GM12878 (cell line): Measurements from ENCODE around the gene PNPLA4. TPM values are rescaled to one million over a fixed set of nuclear protein-coding genes. Genes with fewer than 3 reads are reported as not detected.

Experiments
- ATAC-seq: fragments of 200-7000 bp; cut with Tn5 transposase; 3 replicates; pipeline ENCODE4 v1.9.1; 2020; ENCODE audit warnings: mild to moderate bottlenecking, moderate library complexity
- BruUV-seq: library from RNA; stranded (reverse); fragments of 400-500 nt; replicated peaks from 2 replicates; lab custom pipeline; 2021; lab: Mats Ljungman, UMichigan
- CTCF ChIA-PET: fragments of 300-600 bp; sonication (Branson Sonifier 250); formaldehyde crosslinking; extraction: SDS; loops from one replicate; lab custom pipeline; 2021; ENCODE audit warnings: inconsistent platforms; lab: Yijun Ruan, JAX
- POLR2A ChIA-PET: fragments of 350-600 bp; formaldehyde crosslinking; extraction: SDS; loops from one replicate; lab custom pipeline; 2021; ENCODE audit warnings: inconsistent platforms; lab: Charles Lee
- RAD21 ChIA-PET: fragments of 300-600 bp; sonication (Branson Sonifier 250); formaldehyde crosslinking; loops from one replicate; lab custom pipeline; 2023; ENCODE audit warnings: antibody characterized with exemption; ENCODE audit not compliant: unreplicated experiment; lab: Charles Lee
- SMC1A ChIA-PET: fragments of 300-600 bp; sonication (Branson Sonifier 250); formaldehyde crosslinking; loops from one replicate; lab custom pipeline; 2023; ENCODE audit not compliant: unreplicated experiment, uncharacterized antibody; lab: Charles Lee
- DNase-seq: peaks from one replicate; pipeline ENCODE4 v3.0.0-alpha.2; 2011; ENCODE audit warnings: low read depth, low spot score
- FAIRE-seq: peaks from 3 replicates; lab custom pipeline; 2011; peaks lifted over from hg19 to GRCh38; lab: Jason Lieb, UNC
- H2AFZ ChIP-seq: 2 replicates; pipeline ENCODE4 v1.6.0; 2011; ENCODE audit warnings: low read depth, low read length, control low read depth; ENCODE audit not compliant: control insufficient read depth
- H3K27ac ChIP-seq: 2 replicates; pipeline ENCODE4 v1.5.1; 2011; ENCODE audit warnings: control low read depth; ENCODE audit not compliant: control insufficient read depth, insufficient read depth
- H3K27me3 ChIP-seq, 2 experiments: replicated peaks in 1 of 2; 2 replicates each; pipeline versions ENCODE4 v1.6.0 to v1.6.1; 2011; ENCODE audit warnings: low read length in 1 of 2; ENCODE audit not compliant: control insufficient read depth in 2 of 2, insufficient read depth in 2 of 2
- H3K36me3 ChIP-seq, 2 experiments: 2 replicates each; pipeline ENCODE4 v1.5.1; 2011; ENCODE audit warnings: low read length in 1 of 2; ENCODE audit not compliant: control insufficient read depth in 2 of 2, insufficient read depth in 2 of 2
- H3K4me1 ChIP-seq: 2 replicates; pipeline ENCODE4 v1.6.1; 2011; ENCODE audit warnings: mild to moderate bottlenecking, low read length, moderate library complexity, mixed read lengths; ENCODE audit not compliant: control insufficient read depth, insufficient read depth
- H3K4me2 ChIP-seq: 2 replicates; pipeline ENCODE4 v1.6.0; 2011; ENCODE audit warnings: control low read depth; ENCODE audit not compliant: control insufficient read depth, insufficient read depth
- H3K4me3 ChIP-seq: fragments of 200-600 bp; sonication (generic); 2 replicates; pipeline ENCODE4 v1.5.1; 2016
- H3K79me2 ChIP-seq: 2 replicates; pipeline ENCODE4 v1.6.0; 2011; ENCODE audit warnings: low read length; ENCODE audit not compliant: control insufficient read depth, insufficient read depth
- H3K9ac ChIP-seq: 2 replicates; pipeline ENCODE4 v1.8.0; 2011; ENCODE audit warnings: low read length, control low read depth, mixed read lengths; ENCODE audit not compliant: control insufficient read depth, insufficient read depth
- H3K9me3 ChIP-seq: replicated peaks from 3 replicates; pipeline ENCODE4 v1.5.1; 2011; ENCODE audit warnings: mild to moderate bottlenecking, low read length; ENCODE audit not compliant: control insufficient read depth, insufficient read depth
- H4K20me1 ChIP-seq: 2 replicates; pipeline ENCODE4 v1.6.0; 2011; ENCODE audit not compliant: control insufficient read depth, insufficient read depth
- CHD2 ChIP-seq: IDR thresholded peaks from 2 replicates; pipeline ENCODE4 v1.6.1; 2011; ENCODE audit warnings: low read depth, low read length, improper control_type of control experiment, borderline replicate concordance
- CREB1 ChIP-seq: IDR thresholded peaks from 2 replicates; pipeline ENCODE4 v1.6.1; 2012; ENCODE audit warnings: low read depth, mild to moderate bottlenecking, inconsistent platforms
- DPF2 ChIP-seq: fragments of 450-650 bp; IDR thresholded peaks from 2 replicates; pipeline ENCODE4 v1.6.1; 2017; ENCODE audit warnings: mild to moderate bottlenecking
- GABPA ChIP-seq: IDR thresholded peaks from 2 replicates; pipeline ENCODE4 v1.6.1; 2014; ENCODE audit warnings: antibody characterized with exemption, low read depth, mild to moderate bottlenecking, inconsistent platforms
- HDGF ChIP-seq: fragments of 450-650 bp; IDR thresholded peaks from 2 replicates; pipeline ENCODE4 v1.6.1; 2016; ENCODE audit warnings: antibody characterized with exemption
- MYC ChIP-seq: IDR thresholded peaks from 2 replicates; pipeline ENCODE4 v1.6.1; 2011; ENCODE audit warnings: mild to moderate bottlenecking, low read length, moderate library complexity, inconsistent platforms; ENCODE audit not compliant: insufficient read depth, insufficient replicate concordance, insufficient read length, severe bottlenecking
- NBN ChIP-seq: fragments of 450-650 bp; IDR thresholded peaks from 2 replicates; pipeline ENCODE4 v1.6.1; 2016
- PAX5 ChIP-seq: IDR thresholded peaks from 2 replicates; pipeline ENCODE4 v1.6.1; 2011; ENCODE audit warnings: low read depth, low read length, borderline replicate concordance
- PML ChIP-seq: IDR thresholded peaks from 2 replicates; pipeline ENCODE4 v1.6.1; 2012; ENCODE audit warnings: low read length, inconsistent platforms
- SMARCA5 ChIP-seq: fragments of 450-650 bp; IDR thresholded peaks from 2 replicates; pipeline ENCODE4 v1.6.1; 2017; ENCODE audit warnings: mild to moderate bottlenecking
- SMC3 ChIP-seq: IDR thresholded peaks from 2 replicates; pipeline ENCODE4 v1.6.1; 2011; ENCODE audit warnings: low read length, improper control_type of control experiment, borderline replicate concordance
- SPI1 ChIP-seq: IDR thresholded peaks from 2 replicates; pipeline ENCODE4 v1.6.1; 2011; ENCODE audit warnings: low read depth, mild to moderate bottlenecking, low read length, moderate library complexity, borderline replicate concordance; ENCODE audit not compliant: insufficient read depth
- WGBS: methylation state at CpG from one replicate; pipeline ENCODE4 v1.1.6; 2016; ENCODE audit warnings: low lambda C conversion rate; ENCODE audit not compliant: insufficient replicate concordance, insufficient coverage; ENCODE audit errors: missing lambda C conversion rate; 5-methylcytosine and 5-hydroxymethylcytosine counted together
- in situ Hi-C: fragments of 300-500 bp; cut with MboI; formaldehyde crosslinking; loops from 9 replicates; pipeline ENCODE4 v1.14.3; 2018; ENCODE audit warnings: mixed read lengths
- intact Hi-C: fragments of 100-400 bp; cut with micrococcal nuclease; formaldehyde crosslinking; loops from one replicate; pipeline ENCODE4 v1.14.2; 2022; ENCODE audit not compliant: unreplicated experiment
- polyA plus RNA-seq, 11 experiments: library from polyadenylated mRNA; depleted of rRNA in 4 of 11; unstranded in 6 of 11; stranded (reverse) in 5 of 11; fragments of >200 nt; fragmentation: Nextera tagmentation in 4 of 11; fragmentation: Illumina TruSeq in 1 of 11; extraction: Ambion mirVana in 4 of 11; extraction: Trizol in 1 of 11; gene quantifications; 1 replicate in 1 of 11; 2 replicates in 10 of 11; pipeline versions ENCODE4 v1.2.1 to v1.2.3, GENCODE V29; 2011 to 2016; ENCODE audit warnings: inconsistent platforms in 2 of 11, missing spikeins in 2 of 11, low read depth in 1 of 11
- total RNA-seq, 4 experiments: library from RNA; depleted of rRNA in 3 of 4; stranded (reverse); fragments of >200 nt in 3 of 4; fragmentation: Illumina TruSeq in 1 of 4; extraction: Trizol in 1 of 4; gene quantifications; 2 replicates each; pipeline versions ENCODE4 v1.2.1 to v1.2.3, GENCODE V29; 2013 to 2021
- TF ChIP-seq, protein P1 (sequence below): fragments of 150-350 bp; IDR thresholded peaks from 2 replicates; pipeline ENCODE4 v1.6.1; 2014; ENCODE audit warnings: mild to moderate bottlenecking, low read depth, low read length
- TF ChIP-seq, protein P2 (sequence below), 3 experiments: IDR thresholded peaks in 2 of 3; conservative IDR thresholded peaks in 1 of 3; 2 replicates each; pipeline ENCODE4 v1.5.1; 2011; ENCODE audit warnings: low read depth in 3 of 3, low read length in 3 of 3, mild to moderate bottlenecking in 3 of 3, control low read depth in 2 of 3, moderate library complexity in 2 of 3, inconsistent platforms in 1 of 3, mixed read lengths in 1 of 3; ENCODE audit not compliant: control insufficient read depth in 2 of 3, insufficient read depth in 1 of 3; ENCODE audit errors: extremely low read depth in 1 of 3
- TF ChIP-seq, protein P3 (sequence below): IDR thresholded peaks from 2 replicates; pipeline ENCODE4 v1.6.1; 2011; ENCODE audit warnings: borderline replicate concordance, low read depth, mild to moderate bottlenecking, moderate library complexity, low read length; ENCODE audit not compliant: insufficient read depth, poor library complexity, severe bottlenecking
- TF ChIP-seq, protein P4 (sequence below): fragments of 450-650 bp; IDR thresholded peaks from 2 replicates; pipeline ENCODE4 v1.6.1; 2016; ENCODE audit warnings: mild to moderate bottlenecking

The PNPLA4 gene
- total and polyA plus RNA-seq, 10 of the 15 experiments (the other 5 are each of a cell fraction or from before 2014, with no cell fraction given), result 18.0 to 53.0 (median 33.6) TPM

DNA sequence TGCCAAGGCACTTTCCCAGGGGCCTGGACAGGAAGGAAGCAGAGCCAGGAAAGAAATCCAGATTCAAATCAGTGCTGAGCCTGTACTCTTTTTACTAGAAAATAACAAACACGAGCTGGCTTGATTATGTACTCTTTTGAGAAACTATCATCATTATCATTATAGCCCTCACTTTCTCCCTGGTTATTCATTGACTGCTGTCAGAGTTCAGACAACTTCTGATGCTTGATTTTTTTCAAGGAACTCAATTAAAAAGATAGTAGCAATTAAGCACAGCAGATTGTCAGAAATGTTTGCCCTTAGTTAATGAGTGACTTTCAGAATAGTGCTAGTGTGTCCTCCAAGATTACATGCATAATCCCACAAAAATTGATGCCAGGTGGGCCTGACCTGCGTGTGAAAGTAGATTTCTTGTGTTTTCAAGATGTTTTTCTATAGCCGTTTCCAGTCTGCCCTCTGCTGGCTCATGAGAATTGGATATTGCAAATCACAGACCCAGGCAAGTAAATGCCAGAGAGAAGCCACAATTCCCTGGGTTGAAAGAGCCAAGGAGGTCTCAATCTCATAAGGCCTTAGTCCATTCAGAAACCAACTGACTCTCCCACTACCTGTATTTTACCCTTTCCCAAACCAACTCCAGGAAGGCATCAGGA lies 14.3 kb upstream of the PNPLA4 start:
- FAIRE-seq (peak; percentile 70), DNase-seq (no peak), ATAC-seq (peak; percentile 79)
- CTCF ChIA-PET, result interaction anchor here (0.8 to 2.4 kb wide), 6 partner anchors 10 to 860 kb away, joined by 3 to 23 read pairs (median 3); no protein-coding TSS in a partner anchor
- Histone ChIP-seq H3K9me3 (no peaks in the 10 kb centered on the region), H4K20me1 (no peaks in the 10 kb centered on the region), H3K79me2 (no peaks in the 10 kb centered on the region; the same call in 1 of the 2 replicates), H3K4me1 (0 out of 2 replicates have a peak, but pooled peaks cover 3% of the 10 kb centered on the region), H3K4me2 (no peak overlapping the region), H3K36me3 (no peaks in the 10 kb centered on the region), H3K27ac (no peak overlapping the region), H3K27me3 (no peaks in the 10 kb centered on the region), H3K9ac (no peak overlapping the region), H3K4me3 (no peak overlapping the region), H2AFZ (no peak overlapping the region)
- no TSS peak for BruUV-seq
- intact Hi-C loops, result no loop called here
- in situ Hi-C loops, result loop anchor here (25.0 kb wide), 1 partner anchor 1204 kb away; no protein-coding TSS in a partner anchor
- RAD21 ChIA-PET, result interaction anchor here (1.3 kb wide), 1 partner anchor 48 kb away, joined by 4 read pairs; no protein-coding TSS in a partner anchor
- POLR2A ChIA-PET, result no interaction called here
- WGBS, result 4% methylated on average over 3 of the region's 3 CpGs
- SMC1A ChIA-PET, result interaction anchor here (1.0 to 2.5 kb wide), 5 partner anchors 8 to 13 kb away, joined by 3 to 12 read pairs (median 5); partner anchors contain the start of gene PNPLA4
- no peak for TF ChIP-seq CHD2
- TF ChIP-seq SPI1, result no peak
- no peak for TF ChIP-seq SMARCA5
- no peak for TF ChIP-seq MYC
- TF ChIP-seq, protein P1, sequence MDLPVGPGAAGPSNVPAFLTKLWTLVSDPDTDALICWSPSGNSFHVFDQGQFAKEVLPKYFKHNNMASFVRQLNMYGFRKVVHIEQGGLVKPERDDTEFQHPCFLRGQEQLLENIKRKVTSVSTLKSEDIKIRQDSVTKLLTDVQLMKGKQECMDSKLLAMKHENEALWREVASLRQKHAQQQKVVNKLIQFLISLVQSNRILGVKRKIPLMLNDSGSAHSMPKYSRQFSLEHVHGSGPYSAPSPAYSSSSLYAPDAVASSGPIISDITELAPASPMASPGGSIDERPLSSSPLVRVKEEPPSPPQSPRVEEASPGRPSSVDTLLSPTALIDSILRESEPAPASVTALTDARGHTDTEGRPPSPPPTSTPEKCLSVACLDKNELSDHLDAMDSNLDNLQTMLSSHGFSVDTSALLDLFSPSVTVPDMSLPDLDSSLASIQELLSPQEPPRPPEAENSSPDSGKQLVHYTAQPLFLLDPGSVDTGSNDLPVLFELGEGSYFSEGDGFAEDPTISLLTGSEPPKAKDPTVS, result no peak
- TF ChIP-seq PML, result no peak
- TF ChIP-seq, protein P2, sequence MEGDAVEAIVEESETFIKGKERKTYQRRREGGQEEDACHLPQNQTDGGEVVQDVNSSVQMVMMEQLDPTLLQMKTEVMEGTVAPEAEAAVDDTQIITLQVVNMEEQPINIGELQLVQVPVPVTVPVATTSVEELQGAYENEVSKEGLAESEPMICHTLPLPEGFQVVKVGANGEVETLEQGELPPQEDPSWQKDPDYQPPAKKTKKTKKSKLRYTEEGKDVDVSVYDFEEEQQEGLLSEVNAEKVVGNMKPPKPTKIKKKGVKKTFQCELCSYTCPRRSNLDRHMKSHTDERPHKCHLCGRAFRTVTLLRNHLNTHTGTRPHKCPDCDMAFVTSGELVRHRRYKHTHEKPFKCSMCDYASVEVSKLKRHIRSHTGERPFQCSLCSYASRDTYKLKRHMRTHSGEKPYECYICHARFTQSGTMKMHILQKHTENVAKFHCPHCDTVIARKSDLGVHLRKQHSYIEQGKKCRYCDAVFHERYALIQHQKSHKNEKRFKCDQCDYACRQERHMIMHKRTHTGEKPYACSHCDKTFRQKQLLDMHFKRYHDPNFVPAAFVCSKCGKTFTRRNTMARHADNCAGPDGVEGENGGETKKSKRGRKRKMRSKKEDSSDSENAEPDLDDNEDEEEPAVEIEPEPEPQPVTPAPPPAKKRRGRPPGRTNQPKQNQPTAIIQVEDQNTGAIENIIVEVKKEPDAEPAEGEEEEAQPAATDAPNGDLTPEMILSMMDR (IDR thresholded peaks at IDR 0.05 in 2 of 3, conservative IDR thresholded peaks at IDR 0.05 in 1 of 3; ENCODE audit: control insufficient read depth in 2 of 3, extremely low read depth in 1 of 3, insufficient read depth in 1 of 3, low read depth in 3 of 3, low read length in 3 of 3), result peak; percentile 50 to 62 (median 57); a peak in 5 of 6 replicates
- TF ChIP-seq HDGF, result no peak; the same call in 1 of the 2 replicates
- TF ChIP-seq, protein P3, sequence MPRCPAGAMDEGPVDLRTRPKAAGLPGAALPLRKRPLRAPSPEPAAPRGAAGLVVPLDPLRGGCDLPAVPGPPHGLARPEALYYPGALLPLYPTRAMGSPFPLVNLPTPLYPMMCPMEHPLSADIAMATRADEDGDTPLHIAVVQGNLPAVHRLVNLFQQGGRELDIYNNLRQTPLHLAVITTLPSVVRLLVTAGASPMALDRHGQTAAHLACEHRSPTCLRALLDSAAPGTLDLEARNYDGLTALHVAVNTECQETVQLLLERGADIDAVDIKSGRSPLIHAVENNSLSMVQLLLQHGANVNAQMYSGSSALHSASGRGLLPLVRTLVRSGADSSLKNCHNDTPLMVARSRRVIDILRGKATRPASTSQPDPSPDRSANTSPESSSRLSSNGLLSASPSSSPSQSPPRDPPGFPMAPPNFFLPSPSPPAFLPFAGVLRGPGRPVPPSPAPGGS, result no peak
- no peak for TF ChIP-seq CREB1
- TF ChIP-seq, protein P4, sequence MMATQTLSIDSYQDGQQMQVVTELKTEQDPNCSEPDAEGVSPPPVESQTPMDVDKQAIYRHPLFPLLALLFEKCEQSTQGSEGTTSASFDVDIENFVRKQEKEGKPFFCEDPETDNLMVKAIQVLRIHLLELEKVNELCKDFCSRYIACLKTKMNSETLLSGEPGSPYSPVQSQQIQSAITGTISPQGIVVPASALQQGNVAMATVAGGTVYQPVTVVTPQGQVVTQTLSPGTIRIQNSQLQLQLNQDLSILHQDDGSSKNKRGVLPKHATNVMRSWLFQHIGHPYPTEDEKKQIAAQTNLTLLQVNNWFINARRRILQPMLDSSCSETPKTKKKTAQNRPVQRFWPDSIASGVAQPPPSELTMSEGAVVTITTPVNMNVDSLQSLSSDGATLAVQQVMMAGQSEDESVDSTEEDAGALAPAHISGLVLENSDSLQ, result 0 out of 2 replicates have a peak, but pooled peaks have one; percentile 8
- TF ChIP-seq GABPA, result no peak
- TF ChIP-seq SMC3, result peak; percentile 37; the same call in 1 of the 2 replicates
- no peak for TF ChIP-seq PAX5
- TF ChIP-seq DPF2, result no peak
- TF ChIP-seq NBN, result 0 out of 2 replicates have a peak, but pooled peaks have one; percentile 41
